ENCODE results near the gene SSX4.
"Not testable (repeated sequence)": the region's sequence is repeated elsewhere in the genome, so short reads cannot be mapped to it uniquely, and the experiment has no call there.

Gene SSX4, protein sequence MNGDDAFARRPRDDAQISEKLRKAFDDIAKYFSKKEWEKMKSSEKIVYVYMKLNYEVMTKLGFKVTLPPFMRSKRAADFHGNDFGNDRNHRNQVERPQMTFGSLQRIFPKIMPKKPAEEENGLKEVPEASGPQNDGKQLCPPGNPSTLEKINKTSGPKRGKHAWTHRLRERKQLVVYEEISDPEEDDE

DNA sequence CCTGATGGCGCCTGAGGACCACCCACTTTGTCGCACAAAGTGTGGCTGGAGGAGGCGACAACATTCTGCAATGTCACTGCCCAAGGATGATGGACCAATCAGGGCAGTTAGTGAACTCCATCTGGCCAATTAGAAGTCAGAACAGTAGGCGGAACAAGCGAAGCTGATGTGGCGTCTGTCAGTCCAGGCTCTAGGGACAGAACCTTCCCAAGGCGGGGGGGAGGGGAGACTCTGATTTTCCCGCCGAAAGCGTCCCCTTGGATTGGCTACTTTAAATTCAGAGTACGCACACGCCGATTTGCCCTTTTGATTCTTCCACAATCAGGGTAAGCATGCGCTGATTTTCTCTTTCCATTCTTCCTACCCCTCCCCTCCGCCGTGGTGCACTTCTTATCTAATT lies at the start of gene SSX4:
SSX4 (plus strand) TSS at position 301 of the 400 bp plus-strand sequence. CDS start 515 bp downstream, outside the sequence.
- not testable (repeated sequence) for DNase-seq (ENCODE audit: low read depth in 2 of 2)

DNA sequence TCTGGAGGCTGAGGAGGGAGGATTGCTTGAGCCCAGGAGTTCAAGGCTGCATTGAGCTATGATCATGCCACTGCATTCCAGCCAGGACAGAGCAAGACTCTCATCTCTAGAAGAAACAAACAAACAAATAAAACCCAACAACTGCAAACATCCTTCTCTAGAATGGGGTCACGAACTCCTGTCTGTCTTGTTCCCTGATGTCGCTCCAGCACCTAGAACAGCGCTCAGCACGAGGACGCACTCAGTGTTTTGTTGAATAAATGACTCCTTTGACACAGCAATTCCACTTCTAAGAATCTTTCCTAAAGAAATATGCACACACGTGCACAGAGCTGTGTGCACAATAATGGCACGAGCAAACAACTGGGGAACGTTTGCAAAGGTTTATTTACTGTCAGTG lies 37.3 kb upstream of the SSX4 start:
- DNase-seq (ENCODE audit: low read depth in 2 of 2) = not testable (repeated sequence)

DNA sequence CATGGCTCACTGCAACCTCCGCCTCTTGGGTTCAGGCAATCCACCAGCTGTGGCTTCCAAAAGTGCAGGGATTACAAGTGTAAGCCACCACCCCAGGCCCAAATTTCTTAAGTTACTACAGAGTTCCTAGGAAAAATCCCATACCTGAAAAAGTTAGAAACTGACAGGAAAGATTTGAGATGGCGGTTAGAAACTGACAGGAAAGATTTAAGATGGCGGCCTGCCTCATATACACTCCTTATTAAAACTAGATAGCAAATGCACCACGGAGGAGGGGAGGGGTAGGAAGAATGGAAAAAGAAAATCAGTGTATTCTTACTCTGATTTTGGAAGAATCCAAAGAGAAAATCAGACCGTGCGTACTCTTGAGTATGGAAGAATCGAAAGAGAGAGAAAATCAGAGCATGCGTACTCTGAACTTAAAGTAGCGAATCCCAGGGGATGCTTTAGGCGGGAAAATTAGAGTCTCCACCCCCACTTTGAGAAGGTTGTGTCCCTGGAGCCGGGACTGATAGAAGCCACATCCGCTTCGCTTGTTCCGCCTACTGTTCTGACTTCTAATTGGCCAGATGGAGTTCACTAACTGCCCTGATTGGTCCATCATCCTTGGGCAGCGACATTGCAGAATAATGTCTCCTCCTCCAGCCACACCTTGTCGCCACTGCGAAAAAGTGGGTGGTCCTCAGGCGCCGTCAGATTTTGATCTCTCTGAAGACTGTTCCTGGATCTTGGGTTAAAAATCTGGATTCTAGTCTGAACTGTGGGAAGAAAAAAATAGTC lies 26.8 kb upstream of the SSX4 start, which contains the start of gene SSX3:
SSX3 (minus strand) TSS at position 389 of the 780 bp plus-strand sequence. CDS start 1,454 bp downstream, outside the sequence.
- DNase-seq (ENCODE audit: low read depth in 2 of 2) = not testable (repeated sequence)

DNA sequence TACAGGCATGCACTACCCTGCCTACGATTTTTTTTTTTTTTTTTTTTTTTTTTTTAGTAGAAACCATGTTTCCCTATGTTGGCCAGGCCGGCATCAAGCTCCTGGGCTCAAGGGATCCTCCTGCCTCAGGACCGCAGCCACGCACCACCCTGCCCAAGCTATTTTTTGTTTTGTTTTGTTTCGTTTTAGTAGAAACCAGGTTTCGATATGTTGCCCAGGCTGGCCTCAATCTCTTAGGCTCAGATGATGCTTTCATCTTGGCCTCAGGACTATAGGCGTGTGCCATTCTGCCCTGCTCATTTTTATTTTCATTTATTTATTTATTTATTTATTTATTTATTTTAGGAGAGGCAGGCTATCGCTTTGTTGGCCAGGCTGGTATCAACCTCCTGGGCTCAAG lies 25.7 kb upstream of the SSX4 start:
- DNase-seq (ENCODE audit: low read depth in 2 of 2) = no peak

DNA sequence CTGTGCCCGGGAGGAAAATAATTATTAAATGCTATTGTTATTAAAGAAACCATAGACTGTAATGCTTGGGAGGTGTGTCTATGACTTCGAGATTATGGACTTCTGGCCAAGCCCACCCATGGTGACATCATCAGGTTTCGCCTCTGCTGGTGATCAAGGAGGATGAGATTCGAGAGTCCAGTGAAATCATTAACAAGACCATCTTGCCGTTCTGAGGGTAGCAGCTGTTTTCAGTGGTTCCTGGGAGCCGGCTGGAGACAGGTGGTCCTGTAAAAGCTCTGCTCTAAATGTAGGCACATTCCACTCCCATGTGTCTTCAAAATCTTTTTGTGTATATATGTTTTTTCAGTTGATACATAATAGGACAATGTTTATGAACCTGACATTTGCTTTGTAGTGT lies 24.1 kb upstream of the SSX4 start:
- not testable (repeated sequence) for DNase-seq (ENCODE audit: low read depth in 2 of 2)

DNA sequence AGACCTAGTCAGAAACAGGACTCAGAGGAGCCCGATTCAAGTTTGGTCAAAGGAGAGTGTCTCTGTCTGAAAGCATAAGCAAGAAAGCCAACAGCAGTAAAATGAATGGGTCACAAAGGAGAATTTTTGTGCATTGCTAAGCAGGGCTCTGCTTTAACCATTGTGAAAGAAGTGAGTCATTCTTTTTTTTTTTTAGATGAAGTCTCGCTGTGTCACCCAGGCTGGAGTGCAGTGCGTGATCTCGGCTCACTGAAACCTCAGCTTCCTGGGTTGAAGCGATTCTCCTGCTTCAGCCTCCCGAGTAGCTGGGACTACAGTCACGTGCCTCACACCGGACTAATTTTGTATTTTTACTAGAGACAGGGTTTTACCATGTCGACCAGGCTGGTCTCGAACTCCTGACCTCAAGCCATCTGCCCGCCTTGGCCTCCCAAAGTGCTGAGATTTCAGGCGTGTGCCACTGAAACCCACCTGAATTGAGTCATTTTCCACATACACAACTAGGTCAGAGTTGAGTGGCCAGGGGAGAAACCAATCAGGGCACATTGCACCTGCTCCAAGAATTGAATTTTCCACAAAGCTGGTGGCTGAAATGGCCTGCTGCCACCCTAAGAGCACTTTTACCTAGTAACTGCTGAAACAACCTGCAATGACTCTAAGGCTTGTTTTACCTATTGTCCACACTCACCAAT lies 15.5 kb upstream of the SSX4 start:
- not testable (repeated sequence) for DNase-seq (ENCODE audit: low read depth in 2 of 2)

DNA sequence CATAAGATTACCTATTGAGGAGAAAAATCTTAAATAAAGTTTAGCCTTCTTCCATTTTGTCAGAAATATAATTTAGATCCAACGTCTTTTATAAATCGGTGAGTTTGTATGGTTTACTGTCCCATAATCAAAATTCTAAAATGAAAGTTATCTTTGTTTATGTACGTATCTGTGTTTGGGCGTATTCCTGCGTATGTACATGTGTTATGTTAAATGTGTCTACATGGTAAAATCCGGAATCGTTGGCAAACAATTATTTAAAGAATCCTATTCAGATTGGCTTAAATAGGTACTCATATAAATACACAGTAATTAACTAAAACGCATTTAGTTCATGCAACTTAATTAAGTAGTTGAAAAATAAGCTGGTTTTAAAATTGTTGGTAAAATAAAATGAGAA lies 12.9 kb upstream of the SSX4 start:
- DNase-seq (ENCODE audit: low read depth in 2 of 2) = not testable (repeated sequence)

DNA sequence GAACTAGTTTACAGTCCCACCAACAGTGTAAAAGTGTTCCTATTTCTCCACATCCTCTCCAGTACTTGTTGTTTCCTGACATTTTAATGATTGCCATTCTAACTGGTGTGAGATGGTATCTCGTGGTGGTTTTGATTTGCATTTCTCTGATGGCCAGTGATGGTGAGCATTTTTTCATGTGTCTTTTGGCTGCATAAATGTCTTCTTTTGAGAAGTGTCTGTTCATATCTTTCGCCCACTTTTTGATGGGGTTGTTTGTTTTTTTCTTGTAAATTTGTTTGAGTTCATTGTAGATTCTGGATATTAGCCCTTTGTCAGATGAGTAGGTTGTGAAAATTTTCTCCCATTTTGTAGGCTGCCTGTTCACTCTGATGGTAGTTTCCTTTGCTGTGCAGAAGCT lies 13.6 kb downstream of the SSX4 start:
- not testable (repeated sequence) for DNase-seq (ENCODE audit: low read depth in 2 of 2)

DNA sequence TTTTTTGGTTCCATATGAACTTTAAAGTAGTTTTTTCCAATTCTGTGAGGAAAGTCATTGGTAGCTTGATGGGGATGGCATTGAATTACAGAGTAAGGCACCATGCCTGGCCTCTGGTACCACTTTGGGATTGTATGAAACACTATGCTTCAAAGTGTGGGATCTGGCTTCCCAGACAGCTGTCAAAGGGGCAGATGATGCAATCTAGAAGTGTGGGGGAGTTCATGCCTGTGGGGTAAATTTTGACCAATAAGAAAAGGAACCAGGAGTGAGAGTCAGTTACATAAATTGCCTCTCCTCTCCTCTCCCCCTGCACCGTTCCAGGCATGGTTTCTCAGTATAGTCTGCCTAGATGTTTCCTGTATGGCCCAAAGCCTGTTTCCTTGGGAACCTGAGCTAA lies 14.5 kb downstream of the SSX4 start:
- DNase-seq (ENCODE audit: low read depth in 2 of 2) = not testable (repeated sequence)

DNA sequence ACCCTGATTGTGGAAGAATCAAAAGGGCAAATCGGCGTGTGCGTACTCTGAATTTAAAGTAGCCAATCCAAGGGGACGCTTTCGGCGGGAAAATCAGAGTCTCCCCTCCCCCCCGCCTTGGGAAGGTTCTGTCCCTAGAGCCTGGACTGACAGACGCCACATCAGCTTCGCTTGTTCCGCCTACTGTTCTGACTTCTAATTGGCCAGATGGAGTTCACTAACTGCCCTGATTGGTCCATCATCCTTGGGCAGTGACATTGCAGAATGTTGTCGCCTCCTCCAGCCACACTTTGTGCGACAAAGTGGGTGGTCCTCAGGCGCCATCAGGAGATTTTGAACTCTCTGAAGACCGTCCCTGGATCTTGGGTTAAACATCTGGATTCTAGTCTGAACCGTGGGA lies 28.5 kb downstream of the SSX4 start, which contains the start of gene SSX4B:
SSX4B (minus strand) TSS at position 101 of the 400 bp plus-strand sequence. CDS start 588 bp downstream, outside the sequence.
- not testable (repeated sequence) for DNase-seq (ENCODE audit: low read depth in 2 of 2)

DNA sequence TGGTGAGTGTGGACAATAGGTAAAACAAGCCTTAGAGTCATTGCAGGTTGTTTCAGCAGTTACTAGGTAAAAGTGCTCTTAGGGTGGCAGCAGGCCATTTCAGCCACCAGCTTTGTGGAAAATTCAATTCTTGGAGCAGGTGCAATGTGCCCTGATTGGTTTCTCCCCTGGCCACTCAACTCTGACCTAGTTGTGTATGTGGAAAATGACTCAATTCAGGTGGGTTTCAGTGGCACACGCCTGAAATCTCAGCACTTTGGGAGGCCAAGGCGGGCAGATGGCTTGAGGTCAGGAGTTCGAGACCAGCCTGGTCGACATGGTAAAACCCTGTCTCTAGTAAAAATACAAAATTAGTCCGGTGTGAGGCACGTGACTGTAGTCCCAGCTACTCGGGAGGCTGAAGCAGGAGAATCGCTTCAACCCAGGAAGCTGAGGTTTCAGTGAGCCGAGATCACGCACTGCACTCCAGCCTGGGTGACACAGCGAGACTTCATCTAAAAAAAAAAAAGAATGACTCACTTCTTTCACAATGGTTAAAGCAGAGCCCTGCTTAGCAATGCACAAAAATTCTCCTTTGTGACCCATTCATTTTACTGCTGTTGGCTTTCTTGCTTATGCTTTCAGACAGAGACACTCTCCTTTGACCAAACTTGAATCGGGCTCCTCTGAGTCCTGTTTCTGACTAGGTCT lies 43.8 kb downstream of the SSX4 start:
- not testable (repeated sequence) for DNase-seq (ENCODE audit: low read depth in 2 of 2)

DNA sequence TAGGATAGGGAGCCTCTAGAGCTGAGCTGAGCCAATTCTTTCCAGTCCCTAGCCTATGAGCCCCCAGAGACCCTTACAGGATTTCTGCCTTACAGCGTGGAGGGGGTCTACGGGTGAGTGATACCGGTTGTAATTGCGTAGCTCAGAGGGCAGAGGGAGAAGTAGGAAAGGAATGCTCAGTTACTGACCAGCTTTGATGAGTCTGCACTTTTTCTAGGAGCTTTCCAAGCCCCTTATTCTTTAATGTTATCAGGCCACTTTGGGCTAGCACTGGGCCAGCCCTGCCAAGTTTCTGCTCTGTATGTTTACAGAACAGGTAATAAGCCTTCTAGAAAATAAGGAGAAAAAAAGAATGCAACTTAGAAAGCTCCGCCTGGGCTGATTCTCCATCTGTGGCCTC lies 46.3 kb downstream of the SSX4 start:
- not testable (repeated sequence) for DNase-seq (ENCODE audit: low read depth in 2 of 2)

DNA sequence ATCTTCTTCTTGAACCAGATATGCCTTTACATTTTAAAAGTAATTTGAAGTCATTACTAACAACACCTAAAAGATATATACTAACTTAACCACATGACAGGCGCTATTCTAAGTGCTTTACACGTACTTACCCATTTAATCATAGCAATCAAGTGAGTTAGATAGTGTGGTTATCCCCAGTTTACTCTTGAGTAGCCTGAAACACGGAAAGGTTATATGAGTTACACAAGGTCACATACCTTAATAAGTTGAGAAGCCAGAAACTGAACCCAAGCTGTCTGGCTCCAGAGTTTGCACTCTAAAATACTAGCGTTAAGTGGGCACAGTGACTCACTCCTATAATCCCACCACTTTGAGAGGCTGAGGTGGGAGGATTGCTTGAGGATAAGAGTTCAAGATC lies 46.8 kb downstream of the SSX4 start:
- DNase-seq (ENCODE audit: low read depth in 2 of 2) = not testable (repeated sequence)

DNA sequence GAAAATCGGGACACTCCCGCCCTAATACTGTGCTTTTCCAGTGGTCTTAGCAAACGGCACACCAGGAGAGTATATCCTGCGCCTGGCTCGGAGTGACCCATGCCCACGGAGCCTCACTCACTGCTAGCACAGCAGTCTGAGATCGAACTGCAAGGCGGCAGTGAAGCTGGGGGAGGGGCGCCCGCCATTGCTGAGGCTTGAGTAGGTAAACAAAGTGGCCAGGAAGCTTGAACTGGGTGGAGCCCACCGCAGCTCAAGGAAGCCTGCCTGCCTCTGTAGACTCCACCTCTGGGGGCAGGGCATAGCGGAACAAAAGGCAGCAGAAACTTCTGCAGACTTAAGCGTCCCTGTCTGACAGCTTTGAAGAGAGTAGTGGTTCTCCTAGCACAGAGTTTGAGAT lies 50.4 kb downstream of the SSX4 start:
- not testable (repeated sequence) for DNase-seq (ENCODE audit: low read depth in 2 of 2)
